HG03196 (cell line): ENCODE data around the gene SMYD4.
"Not testable (repeated sequence)": the region's sequence is repeated elsewhere in the genome, so short reads cannot be mapped to it uniquely, and the experiment has no call there.

Experiments
- ATAC-seq: cut with Tn5 transposase; IDR thresholded peaks from one replicate; pipeline ENCODE4 v1.9.1; 2021; ENCODE audit not compliant: unreplicated experiment

SMYD4 gene

DNA sequence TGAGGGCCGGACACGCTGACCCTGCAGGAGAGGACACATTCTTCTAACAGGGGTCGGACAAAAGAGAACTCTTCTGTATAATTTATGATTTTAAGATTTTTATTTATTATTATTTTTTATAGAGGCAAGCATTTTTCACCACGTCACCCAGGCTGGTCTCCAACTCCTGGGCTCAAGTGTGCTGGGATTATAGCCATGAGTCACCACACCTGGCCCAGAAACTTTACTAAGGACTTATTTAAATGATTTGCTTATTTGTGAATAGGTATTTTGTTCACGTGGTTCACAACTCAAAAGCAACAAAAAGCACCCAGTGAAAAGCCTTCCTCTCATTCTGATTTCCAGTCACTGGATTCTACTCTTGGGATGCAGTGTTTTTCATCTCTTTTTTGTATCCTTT lies 70.2 kb downstream of the SMYD4 start:
- no peak for ATAC-seq

DNA sequence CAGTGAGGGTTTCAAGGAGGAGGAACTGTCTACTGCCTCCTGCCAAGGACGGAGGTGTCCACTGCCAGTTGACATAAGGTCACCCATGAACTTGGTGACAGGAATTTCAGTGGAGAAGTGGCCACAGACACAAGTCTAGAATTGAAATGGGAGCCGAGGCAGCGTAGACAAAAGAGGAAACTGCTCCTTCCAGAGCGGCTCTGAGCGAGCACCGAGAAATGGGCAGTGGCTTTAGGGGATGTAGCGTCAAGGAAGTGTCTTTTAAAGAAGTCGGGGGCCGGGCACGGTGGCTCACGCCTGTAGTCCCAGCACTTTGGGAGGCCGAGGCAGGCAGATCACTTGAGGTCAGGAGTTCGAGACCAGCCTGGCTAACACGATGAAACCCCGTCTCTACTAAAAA lies 70.9 kb downstream of the SMYD4 start:
- no peak for ATAC-seq

DNA sequence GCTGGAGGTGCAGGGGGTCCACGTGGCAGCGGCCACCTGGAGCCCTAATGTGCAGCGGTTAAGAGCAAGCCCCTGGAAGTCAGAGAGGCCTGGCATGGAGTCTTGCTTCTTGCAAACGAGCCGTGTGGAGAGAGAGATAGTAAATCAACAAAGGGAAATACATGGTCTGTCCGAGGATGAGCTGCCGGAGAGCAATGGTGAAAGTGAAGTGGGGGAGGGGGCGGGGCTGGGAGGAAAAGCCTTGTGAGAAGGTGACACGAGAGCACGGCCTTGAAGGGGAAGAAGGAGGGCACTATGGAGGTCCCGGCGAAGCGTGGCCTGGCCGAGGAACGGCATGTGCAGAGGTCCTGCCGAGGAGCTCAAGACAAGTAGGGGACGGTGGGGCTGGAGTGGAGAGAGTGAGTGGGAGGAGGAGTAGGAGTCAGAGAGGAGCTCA lies 73.9 kb downstream of the SMYD4 start:
- ATAC-seq = no peak

DNA sequence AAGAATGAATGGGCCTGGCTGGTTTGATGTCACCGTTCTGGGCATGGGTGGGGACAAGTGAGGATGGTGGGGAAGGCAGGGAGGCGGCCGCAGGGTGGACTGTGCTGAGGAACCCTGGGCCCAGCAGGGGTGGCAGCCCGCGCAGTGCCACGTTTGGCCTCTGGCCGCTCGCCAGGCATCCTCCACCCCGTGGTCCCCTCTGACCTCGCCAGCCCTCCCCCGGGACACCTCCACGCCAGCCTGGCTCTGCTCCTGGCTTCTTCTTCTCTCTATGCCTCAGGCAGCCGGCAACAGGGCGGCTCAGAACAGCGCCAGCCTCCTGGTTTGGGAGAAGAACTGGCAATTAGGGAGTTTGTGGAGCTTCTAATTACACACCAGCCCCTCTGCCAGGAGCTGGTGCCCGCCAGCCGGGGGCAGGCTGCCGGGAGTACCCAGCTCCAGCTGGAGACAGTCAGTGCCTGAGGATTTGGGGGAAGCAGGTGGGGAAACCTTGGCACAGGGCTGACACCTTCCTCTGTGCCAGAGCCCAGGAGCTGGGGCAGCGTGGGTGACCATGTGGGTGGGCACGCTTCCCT lies 74.4 kb downstream of the SMYD4 start:
- ATAC-seq = no peak

DNA sequence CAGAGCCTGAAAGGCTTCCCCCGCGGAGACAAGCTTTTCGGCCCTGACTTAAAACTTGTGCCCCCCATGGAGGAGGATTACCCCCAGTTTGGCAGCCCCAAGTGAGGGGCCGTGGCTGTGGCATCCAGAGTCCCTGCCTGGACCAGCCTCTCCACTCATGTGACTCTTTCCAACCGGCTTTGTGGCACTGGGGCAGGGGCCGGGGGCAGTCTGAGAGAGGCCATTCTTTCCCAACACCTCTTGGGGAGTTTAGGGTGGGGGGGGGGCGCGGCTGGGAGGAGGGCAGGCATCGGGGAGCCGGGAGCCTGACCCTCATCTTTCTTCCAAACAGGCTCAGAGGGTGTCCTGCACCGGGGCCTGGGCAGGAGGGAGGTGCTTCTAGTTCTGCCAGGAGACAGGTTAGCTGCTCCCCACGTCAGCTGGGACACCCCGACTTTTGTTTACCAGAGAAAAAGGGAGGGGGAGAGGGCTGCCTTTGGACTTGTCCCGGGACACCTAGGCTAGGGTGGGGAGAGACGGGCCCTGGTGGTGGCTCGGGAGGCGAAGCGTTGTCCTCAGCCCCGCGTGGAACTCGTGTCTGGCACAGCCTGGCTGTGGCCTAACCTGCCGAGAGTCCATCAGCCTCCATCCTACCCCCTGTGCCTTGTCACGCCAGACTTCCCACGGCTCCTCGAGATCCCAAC lies 75.1 kb downstream of the SMYD4 start:
- ATAC-seq = no peak

DNA sequence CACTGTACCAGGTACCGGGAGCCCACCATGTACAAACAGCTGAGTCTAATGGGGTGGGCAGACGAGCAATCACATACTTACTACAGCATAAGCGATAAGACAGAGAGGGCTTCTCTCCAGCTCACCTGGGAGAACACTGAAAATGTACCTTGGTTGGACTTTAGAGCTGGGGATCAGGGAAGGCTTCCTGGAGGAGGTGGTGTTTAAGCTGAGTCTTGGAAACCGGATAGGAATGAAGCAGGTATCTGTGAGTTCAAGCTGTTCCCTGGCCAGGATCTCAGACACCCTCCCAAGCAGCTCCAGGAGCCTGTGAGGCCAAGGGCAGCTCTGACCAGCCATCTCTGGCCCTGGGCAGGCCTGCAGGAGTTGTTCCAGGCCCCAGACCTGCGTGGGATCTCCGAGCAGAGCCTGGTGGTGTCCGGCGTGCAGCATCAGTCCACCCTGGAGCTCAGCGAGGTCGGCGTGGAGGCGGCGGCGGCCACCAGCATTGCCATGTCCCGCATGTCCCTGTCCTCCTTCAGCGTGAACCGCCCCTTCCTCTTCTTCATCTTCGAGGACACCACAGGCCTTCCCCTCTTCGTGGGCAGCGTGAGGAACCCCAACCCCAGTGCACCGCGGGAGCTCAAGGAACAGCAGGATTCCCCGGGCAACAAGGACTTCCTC lies 75.8 kb downstream of the SMYD4 start:
- ATAC-seq = no peak

DNA sequence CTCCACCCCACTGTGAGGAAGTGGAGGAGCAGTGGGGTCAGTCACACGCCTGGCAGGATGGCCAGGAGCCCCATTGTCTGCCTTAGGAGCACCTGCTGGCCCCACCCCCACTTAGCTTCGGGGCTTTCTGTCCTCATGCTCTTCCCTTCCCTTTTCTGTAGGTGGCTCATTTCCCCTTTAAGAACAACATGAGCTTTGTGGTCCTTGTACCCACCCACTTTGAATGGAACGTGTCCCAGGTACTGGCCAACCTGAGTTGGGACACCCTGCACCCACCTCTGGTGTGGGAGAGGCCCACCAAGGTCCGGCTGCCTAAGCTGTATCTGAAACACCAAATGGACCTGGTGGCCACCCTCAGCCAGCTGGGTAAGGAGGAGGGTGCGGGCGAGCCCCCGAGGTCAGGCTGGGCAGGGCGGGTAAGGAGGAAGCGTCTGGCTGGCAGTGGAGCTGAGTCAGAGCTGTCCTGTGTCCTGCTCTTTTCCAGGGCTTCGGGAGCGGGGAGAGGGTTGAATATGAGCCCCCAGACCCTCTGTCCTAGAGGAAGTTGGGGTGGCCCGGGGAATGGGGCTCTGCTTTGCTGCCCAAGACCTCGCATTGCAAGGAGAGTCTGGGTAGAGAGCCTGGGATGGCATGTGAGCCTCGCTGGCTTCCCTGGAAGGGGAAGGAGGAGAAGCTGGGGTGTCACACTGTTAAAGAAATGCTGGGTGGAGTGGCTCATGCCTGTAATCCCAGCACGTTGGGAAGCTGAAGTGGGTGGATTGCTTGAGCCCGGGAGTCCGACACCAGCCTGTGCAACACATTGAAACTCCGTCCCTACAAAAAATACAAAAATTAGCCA lies 77.1 kb downstream of the SMYD4 start:
- ATAC-seq = no peak

DNA sequence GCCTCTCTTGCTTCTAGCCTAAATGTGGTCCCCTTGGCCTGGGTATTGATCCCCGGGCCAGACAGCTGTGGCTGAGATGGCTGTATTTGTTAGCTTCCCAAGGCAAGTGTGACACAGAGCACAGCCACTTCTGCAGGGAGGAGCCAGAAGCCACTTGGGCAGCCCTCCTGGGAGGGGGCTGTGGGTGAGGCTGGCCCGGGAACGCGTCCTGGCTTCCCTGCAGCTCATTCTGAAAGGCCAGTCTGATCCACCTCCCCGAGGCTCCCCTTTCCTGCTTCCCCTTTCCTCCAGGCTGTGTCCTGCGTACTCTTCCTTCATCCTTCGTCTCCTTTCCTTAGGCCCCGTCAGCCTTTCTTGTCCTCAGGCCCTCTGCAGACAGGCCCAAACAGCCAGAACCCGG lies 79.1 kb downstream of the SMYD4 start:
- ATAC-seq = no peak

DNA sequence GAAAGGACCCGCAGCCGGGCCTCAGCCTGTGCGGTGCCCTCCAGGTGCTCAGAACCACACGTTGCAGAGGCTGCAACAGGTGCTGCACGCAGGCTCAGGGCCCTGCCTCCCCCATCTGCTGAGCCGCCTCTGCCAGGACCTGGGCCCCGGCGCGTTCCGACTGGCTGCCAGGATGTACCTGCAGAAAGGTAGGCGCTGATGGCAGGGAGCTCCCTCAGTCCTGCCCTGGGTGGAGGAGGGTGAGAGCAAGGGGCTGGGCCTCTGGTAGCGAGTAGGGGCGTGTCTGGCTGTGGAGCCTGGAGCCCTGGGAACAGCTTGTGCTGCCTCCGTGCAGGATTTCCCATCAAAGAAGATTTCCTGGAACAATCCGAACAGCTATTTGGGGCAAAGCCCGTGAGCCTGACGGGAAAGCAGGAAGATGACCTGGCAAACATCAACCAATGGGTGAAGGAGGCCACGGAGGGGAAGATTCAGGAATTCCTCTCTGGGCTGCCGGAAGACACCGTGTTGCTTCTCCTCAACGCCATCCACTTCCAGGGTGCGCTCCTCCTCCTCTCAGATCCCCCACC lies 82.6 kb downstream of the SMYD4 start:
- no peak for ATAC-seq

DNA sequence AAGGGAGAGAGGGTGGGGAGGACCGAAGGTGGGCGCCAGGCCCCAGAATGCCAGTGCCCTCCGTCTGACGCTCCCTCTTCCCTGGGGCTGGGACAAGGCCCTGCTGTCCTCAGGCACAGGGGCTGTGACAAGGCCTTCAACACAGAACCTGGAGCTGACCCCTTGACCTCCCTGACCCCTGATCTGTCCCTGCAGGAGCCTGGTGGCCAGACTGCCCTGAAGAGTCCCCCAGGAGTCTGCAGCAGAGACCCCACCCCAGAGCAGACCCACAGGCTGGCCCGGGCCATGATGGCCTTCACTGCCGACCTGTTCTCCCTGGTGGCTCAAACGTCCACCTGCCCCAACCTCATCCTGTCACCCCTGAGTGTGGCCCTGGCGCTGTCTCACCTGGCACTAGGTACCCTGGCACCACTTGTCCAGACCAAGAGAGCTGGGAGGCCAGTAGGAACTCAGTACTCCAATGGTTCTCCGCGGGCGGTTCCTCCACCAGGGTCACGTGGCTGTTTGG lies 84.1 kb downstream of the SMYD4 start:
- no peak for ATAC-seq

DNA sequence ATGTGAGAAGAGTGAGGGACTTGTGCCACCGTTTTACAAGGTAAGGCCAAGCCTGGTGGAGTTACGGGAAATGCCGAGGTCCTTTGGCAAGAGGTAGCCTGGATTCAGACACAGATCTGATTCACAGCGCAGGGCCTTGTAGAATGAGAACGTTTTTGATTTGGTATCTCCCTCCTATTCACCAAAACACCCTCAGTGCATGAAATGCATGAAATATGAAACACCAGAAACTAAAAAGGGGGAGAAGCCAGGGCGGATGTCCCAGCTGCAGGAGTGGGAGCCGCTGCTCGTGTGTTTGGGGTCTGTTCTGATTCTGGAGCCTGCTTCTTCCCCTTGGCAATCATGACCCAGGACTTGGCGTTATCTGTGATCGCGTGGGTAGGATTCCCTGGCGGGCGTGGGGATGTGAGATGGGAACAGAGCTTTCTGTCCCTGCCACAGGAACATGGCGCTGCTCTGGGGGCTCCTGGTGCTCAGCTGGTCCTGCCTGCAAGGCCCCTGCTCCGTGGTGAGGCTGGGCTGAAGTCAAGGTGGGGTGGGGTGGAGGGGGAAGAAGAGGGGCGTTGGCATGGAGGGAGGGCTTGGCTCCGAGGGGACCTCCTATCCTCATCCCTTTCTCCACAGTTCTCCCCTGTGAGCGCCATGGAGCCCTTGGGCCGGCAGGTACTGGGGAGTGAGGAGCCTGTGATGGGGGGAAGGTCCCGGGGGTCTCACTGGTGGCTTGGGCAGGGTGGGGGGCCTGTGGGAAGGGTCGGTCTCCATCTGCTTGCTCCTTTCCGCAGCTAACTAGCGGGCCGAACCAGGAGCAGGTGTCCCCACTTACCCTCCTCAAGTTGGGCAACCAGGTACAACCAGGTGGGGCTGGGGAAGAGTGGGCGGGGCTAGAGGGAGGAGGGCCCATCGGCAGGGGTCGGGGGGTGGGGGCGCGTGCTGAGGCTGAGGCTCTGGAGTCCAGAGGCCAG lies 84.9 kb downstream of the SMYD4 start:
- no peak for ATAC-seq

DNA sequence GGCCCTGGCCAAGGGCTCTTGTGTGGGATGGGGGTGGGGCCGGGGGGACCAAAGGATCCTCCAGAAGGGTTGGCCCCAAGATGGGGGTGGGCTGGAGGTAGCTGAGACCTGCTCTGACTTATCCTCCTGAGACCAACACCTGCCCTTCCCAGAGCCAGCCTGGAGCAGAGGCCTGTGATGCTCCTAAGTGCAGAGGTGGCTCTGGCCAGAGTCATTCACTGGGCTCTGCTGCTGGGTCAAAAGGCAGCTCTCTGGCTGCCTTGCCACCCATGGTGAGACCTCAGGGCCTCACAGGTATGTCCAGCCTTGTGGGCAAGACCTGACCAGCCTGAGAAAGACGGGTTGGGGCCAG lies 86.6 kb downstream of the SMYD4 start:
- ATAC-seq = no peak

DNA sequence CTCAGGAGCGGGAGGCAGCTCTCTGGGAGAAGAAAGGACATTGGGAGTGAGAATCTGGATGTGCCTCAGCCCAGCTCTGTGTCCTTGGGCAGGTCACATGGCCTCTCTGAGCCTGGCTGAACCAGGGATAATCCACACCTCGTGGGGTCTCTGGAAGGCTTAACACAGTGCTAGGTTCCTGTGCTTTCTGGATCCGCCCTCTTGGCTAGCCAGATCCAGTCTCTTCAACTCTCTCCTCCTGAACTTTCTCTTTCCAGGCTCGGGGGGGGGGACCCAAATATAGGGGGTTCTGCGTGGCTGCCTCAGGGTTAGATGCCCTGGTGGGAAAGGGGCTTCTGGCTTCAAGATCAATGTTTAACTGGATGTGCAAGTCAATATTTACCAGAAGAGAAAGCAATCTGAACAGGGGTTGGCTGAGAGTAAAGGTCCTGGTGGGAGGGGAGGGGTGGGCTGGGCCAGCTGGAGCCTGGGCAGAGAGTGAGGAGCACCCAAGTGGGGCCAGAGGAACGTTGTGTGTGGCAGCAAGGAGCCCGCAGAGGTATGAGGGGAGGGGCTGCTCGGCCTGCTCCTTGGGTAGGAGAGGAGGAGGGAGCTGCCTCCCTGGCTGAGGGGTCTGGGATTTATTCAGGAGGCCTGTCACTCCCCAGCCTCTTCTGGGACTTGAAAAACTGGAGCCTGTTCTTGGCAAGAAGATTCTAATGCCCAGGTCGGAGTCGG lies 87.2 kb downstream of the SMYD4 start, which contains the start of gene SERPINF2:
TSS of gene SERPINF2 (plus strand) at position 501 of the 717 bp plus-strand sequence. CDS start 2,125 bp downstream, outside the sequence.
- ATAC-seq = no peak

DNA sequence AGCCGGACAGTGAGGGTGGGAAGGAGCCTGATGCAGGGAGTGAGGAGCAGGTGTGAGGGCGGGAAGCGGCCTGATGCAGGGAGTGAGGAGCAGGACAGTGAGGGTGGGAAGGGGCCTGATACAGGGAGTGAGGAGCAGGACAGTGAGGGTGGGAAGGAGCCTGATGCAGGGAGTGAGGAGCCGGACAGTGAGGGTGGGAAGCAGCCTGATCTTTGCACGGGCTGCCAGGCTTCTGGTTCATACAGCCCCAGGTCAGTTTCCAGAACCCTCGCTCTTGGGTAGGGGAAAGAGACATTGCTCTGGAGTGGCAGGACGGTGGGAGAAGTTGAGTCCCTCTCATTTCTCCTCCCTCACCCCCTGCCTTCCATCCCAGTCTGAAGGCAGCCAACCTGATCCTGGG lies 87.8 kb downstream of the SMYD4 start:
- not testable (repeated sequence) for ATAC-seq

DNA sequence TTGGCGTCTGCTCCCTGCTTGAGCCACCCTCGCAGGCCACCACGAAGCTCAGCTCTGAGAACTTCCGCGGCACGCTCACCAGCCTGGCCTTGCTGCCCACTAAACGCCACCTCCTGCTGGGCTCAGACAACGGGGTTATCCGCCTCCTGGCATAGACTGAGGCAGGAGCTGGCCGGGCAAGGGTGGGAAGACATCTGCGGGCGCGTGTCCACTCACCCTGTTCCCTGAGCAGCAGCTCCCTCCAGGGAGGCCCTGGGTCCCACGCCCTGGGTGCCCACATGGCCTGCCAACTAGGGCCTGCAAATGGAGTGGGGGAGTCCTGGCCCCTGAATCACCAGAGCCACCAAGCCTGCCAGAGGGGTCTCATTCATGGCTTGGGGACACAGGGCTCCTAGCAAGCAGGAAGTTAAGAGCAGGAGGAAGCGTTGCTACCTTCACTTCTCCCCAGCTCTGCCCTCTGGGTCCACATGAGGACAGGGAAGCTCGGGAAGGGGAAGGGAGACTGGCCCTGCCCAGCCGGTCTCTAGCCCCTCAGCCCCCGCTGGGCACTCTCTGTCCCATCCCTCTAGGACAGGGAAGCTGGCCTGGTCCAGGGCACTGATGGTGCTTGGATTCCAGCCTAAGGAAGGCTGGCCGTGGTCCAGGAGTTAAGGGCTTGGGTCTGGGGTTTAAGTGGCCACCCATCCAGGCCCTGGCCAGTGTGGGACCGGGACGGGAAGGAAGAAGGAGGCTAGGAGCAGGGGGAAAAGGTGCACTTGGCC lies 92.0 kb downstream of the SMYD4 start:
- no peak for ATAC-seq

DNA sequence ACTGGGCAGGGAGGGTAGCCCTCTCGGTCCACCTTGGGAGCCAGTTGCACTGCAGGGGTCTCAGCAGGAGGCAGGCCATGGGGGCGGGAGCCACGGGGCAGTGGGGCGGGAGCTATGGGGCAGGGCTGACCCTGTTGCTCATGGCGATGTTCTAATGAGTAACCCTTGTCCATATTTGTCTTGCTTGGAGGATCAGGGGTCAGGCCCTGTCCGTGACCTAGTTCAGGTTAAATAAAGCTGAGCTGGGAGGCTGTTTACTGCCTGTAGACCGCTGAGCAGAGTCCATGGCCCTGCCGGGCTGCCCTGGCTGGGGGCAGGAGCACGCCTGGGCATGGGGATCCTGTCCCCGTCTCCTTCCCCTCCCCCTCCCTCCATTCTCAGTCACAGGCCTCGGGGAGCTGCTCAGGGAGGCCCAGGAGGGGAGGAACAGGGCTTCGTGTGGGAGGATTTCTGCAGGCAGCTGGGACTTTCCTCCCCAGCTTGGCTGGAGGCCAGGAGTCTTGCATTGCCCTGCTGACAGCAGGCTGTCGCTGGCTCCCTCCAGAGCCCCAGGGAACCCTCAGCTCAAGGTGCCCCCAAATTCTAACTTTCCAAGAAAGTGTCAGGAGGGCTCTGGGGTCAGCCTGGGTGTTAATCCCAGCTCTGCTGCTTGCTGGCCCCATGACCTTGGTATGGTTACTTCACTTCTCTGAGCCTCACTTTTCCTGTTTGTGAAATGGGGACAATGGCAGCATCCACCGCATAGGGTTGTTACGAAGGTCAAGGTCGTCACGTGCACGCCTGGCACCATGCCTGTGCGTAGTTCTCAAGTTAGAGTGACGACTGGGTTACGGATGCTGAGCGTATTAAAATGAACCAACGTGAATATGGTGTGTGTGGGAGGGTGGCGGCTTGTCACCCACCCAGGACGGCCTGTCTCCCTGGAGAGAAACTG lies 93.1 kb downstream of the SMYD4 start:
- no peak for ATAC-seq

DNA sequence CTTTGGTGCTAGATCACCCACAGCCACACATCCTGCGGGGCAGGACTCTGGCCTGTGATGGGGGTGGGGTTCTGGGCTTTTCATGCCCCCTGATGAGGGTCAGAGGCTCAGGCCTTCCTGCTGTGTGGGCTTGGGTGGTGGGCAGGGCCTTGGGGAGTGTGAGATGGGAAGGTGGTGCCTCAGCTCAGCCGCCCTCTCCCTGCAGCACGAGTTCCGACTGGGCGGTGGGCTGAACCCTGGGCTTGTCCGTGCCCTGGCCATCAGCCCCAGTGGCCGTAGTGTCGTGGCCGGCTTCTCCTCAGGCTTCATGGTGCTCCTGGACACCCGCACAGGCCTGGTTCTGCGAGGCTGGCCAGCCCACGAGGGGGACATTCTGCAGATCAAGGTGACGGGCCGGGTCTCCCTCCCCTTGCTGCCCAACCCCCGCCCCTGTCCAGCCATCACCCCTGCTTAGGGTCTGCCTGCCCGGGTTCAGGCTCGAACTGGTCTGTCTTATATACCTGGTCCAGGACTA lies 93.8 kb downstream of the SMYD4 start:
- ATAC-seq = no peak
